Spleen (tissue), 11 donors: Measurements from ENCODE around the gene ACMSD. TPM values are rescaled to one million over a fixed set of nuclear protein-coding genes. Genes with fewer than 3 reads are reported as not detected.

Experiments
- DNase-seq: peaks from one replicate; pipeline ENCODE4 v3.0.0-alpha.2; 2020
- H3K27ac ChIP-seq, 8 donors: fragments of 200-600 bp; sonication (generic) in 7 of 8; 1 replicate in 4 of 8; 2 replicates in 4 of 8; pipeline versions ENCODE4 v1.5.0 to v1.8.0; 2016 to 2021; ENCODE audit warnings: inconsistent platforms in 4 of 8, mild to moderate bottlenecking in 4 of 8, moderate library complexity in 1 of 8
- H3K27me3 ChIP-seq, 7 donors: fragments of 200-600 bp; sonication (generic) in 6 of 7; replicated peaks in 1 of 7; 1 replicate in 4 of 7; 2 replicates in 3 of 7; pipeline versions ENCODE4 v1.5.0 to v1.8.0; 2016 to 2021; ENCODE audit warnings: inconsistent platforms in 3 of 7, mild to moderate bottlenecking in 1 of 7
- H3K36me3 ChIP-seq, 6 donors: fragments of 200-600 bp; sonication (generic) in 5 of 6; 1 replicate in 4 of 6; 2 replicates in 2 of 6; pipeline versions ENCODE4 v1.5.0 to v1.8.0; 2016 to 2021; ENCODE audit warnings: inconsistent platforms in 2 of 6
- H3K4me1 ChIP-seq, 6 donors: fragments of 200-600 bp; sonication (generic) in 5 of 6; 1 replicate in 3 of 6; 2 replicates in 3 of 6; pipeline versions ENCODE4 v1.5.0 to v1.8.0; 2016 to 2021; ENCODE audit warnings: inconsistent platforms in 3 of 6
- H3K4me3 ChIP-seq, 8 donors: fragments of 200-600 bp; sonication (generic) in 7 of 8; 1 replicate in 4 of 8; 2 replicates in 4 of 8; pipeline versions ENCODE4 v1.5.0 to v1.8.0; 2016 to 2021; ENCODE audit warnings: inconsistent platforms in 4 of 8, mild to moderate bottlenecking in 4 of 8, moderate library complexity in 2 of 8
- H3K9me3 ChIP-seq, 8 donors: fragments of 200-600 bp; sonication (generic) in 7 of 8; 1 replicate in 4 of 8; 2 replicates in 4 of 8; pipeline versions ENCODE4 v1.5.0 to v1.8.0; 2016 to 2021; ENCODE audit warnings: inconsistent platforms in 4 of 8
- CTCF ChIP-seq, 11 experiments: fragments of 200-600 bp in 7 of 11; fragments of 450-650 bp in 4 of 11; sonication (generic) in 4 of 11; IDR thresholded peaks in 8 of 11; conservative IDR thresholded peaks in 3 of 11; 1 replicate in 7 of 11; 2 replicates in 4 of 11; pipeline versions ENCODE4 v1.4.0 to v1.8.0; 2016 to 2021; ENCODE audit warnings: antibody characterized with exemption in 11 of 11, inconsistent platforms in 4 of 11, mild to moderate bottlenecking in 1 of 11
- POLR2A ChIP-seq, 3 donors: fragments of 450-650 bp; IDR thresholded peaks; one replicate each; pipeline ENCODE4 v1.5.1; 2017; ENCODE audit warnings: antibody characterized with exemption in 3 of 3, mild to moderate bottlenecking in 1 of 3
- POLR2AphosphoS5 ChIP-seq, 3 donors: sonication (generic); formaldehyde crosslinking; IDR thresholded peaks; one replicate each; pipeline ENCODE4 v1.5.1; 2017; ENCODE audit warnings: antibody characterized with exemption in 3 of 3
- WGBS, 5 donors: extraction: QIAGEN DNeasy Blood & Tissue Kit in 3 of 5; methylation state at CpG; one replicate each; pipeline versions ENCODE4 v1.1.5 to v1.1.7; 2013 to 2018; 5-methylcytosine and 5-hydroxymethylcytosine counted together
- intact Hi-C: fragments of 100-400 bp; cut with DNase I; formaldehyde crosslinking; loops from one replicate; pipeline ENCODE4 v1.15.0; 2023; ENCODE audit warnings: low total_unique reads
- polyA plus RNA-seq, 3 donors: library from polyadenylated mRNA; stranded (reverse); fragments of 200-250 nt; gene quantifications; one replicate each; pipeline ENCODE4 v1.2.1, GENCODE V29; 2013
- total RNA-seq, 7 donors: library from RNA; depleted of rRNA in 3 of 7; stranded (reverse); fragments of >200 nt in 3 of 7; fragmentation: NEBNext Ultra II Directional in 4 of 7; extraction: Animal tissue kit (Norgen Biotek cat#: 25700) in 4 of 7; gene quantifications; one replicate each; pipeline versions ENCODE4 v1.1.0 to v1.2.1, GENCODE V29; 2016 to 2021
- donor health status: healthy with polysubstance abuse.
- donor health status: DM: no; HTN: no; CAD: no; lungs with moderate emphysema.
- donor health status: DM: no; HTN: no; CAD: no.
- donor health status: Bipolar disorder and iron deficiency.
- donor health status: healthy.
- donor health status: DM: no; HTN: no; CAD: no.
- donor health status: DM: yes; HTN: yes; CAD: no.

The ACMSD gene
- total and polyA plus RNA-seq, 10 donors = not detected

- intact Hi-C loops = no loop called here
- no peak for TF ChIP-seq POLR2AphosphoS5 (IDR thresholded peaks at IDR 0.05)
- no peak for TF ChIP-seq CTCF (IDR thresholded peaks at IDR 0.05 in 8 of 11, conservative IDR thresholded peaks at IDR 0.05 in 3 of 11)
- TF ChIP-seq POLR2A (IDR thresholded peaks at IDR 0.05) = no peak
Measured at GRCh38 chr2:134875309-134875708, 36.9 kb downstream of the ACMSD start.

GRCh38 chr2:134882773-134883172 lies 44.4 kb downstream of the ACMSD start:
- H3K4me1 ChIP-seq = no peaks in the 10 kb centered on the region
- no peak for DNase-seq
- intact Hi-C loops = no loop called here
- H3K4me3 ChIP-seq = no peak overlapping the region
- H3K36me3 ChIP-seq = no peaks in the 10 kb centered on the region
- no peaks in the 10 kb centered on the region for H3K27me3 ChIP-seq
- no peak for TF ChIP-seq POLR2A (IDR thresholded peaks at IDR 0.05)
- no peak for TF ChIP-seq CTCF (IDR thresholded peaks at IDR 0.05 in 8 of 11, conservative IDR thresholded peaks at IDR 0.05 in 3 of 11)
- no peak for TF ChIP-seq POLR2AphosphoS5 (IDR thresholded peaks at IDR 0.05)
- H3K9me3 ChIP-seq = peaks cover 0 to 20% (median 16%) of the 10 kb centered on the region in 8 donors
- no peak overlapping the region for H3K27ac ChIP-seq

More at GRCh38 chr2:134875309-134875708, 36.9 kb downstream of the ACMSD start:
- H3K27me3 ChIP-seq = no peaks in the 10 kb centered on the region
- no peaks in the 10 kb centered on the region for H3K36me3 ChIP-seq
- H3K27ac ChIP-seq = no peak overlapping the region
- 70 to 88% (median 76%) methylated on average over 1 of the region's 1 CpG for WGBS, 5 donors
- no peak overlapping the region for H3K4me3 ChIP-seq
- no peak for DNase-seq
- no peaks in the 10 kb centered on the region for H3K4me1 ChIP-seq
- H3K9me3 ChIP-seq = peaks cover 0 to 27% (median 18%) of the 10 kb centered on the region in 8 donors

GRCh38 chr2:134883552-134884293 lies 45.3 kb downstream of the ACMSD start:
- intact Hi-C loops = no loop called here
- no peak for TF ChIP-seq POLR2A (IDR thresholded peaks at IDR 0.05)
- no peak for TF ChIP-seq CTCF (IDR thresholded peaks at IDR 0.05 in 8 of 11, conservative IDR thresholded peaks at IDR 0.05 in 3 of 11)
- no peak for TF ChIP-seq POLR2AphosphoS5 (IDR thresholded peaks at IDR 0.05)
- DNase-seq = no peak
- no peaks in the 10 kb centered on the region for H3K36me3 ChIP-seq
- 90 to 98% (median 94%) methylated on average over 3 of the region's 3 CpGs for WGBS, 5 donors
- H3K4me3 ChIP-seq = no peak overlapping the region
- H3K27ac ChIP-seq = no peak overlapping the region
- H3K27me3 ChIP-seq = no peaks in the 10 kb centered on the region
- no peaks in the 10 kb centered on the region for H3K4me1 ChIP-seq
- H3K9me3 ChIP-seq = peaks cover 0 to 11% (median 7%) of the 10 kb centered on the region in 8 donors

- H3K27me3 ChIP-seq = no peaks in the 10 kb centered on the region
- peaks cover 0 to 5% (median 0%) of the 10 kb centered on the region in 8 donors for H3K9me3 ChIP-seq
- H3K27ac ChIP-seq = no peak overlapping the region
- no peak for TF ChIP-seq CTCF (IDR thresholded peaks at IDR 0.05 in 8 of 11, conservative IDR thresholded peaks at IDR 0.05 in 3 of 11)
- no peak for TF ChIP-seq POLR2A (IDR thresholded peaks at IDR 0.05)
- no peaks in the 10 kb centered on the region for H3K36me3 ChIP-seq
- H3K4me3 ChIP-seq = no peak overlapping the region
- DNase-seq = no peak
- intact Hi-C loops = no loop called here
- H3K4me1 ChIP-seq = no peaks in the 10 kb centered on the region
Measured at GRCh38 chr2:134884435-134884834, 46.0 kb downstream of the ACMSD start.
